Glutamatergic neuron (in vitro differentiated cells): ENCODE results near the gene ZRANB3. TPM values are rescaled to one million over a fixed set of nuclear protein-coding genes. Genes with fewer than 3 reads are reported as not detected.

Source experiments
- DNase-seq: peaks from one replicate; pipeline ENCODE4 v3.0.0; 2022
- H3K27ac Mint-ChIP-seq: one replicate; pipeline ENCODE4 v1.8.0; 2020; ENCODE audit warnings: mild to moderate bottlenecking, mixed read lengths, inconsistent platforms; ENCODE audit not compliant: unreplicated experiment
- H3K27me3 Mint-ChIP-seq: one replicate; pipeline ENCODE4 v1.8.0; 2020; ENCODE audit warnings: mild to moderate bottlenecking, moderate library complexity, mixed read lengths, inconsistent platforms; ENCODE audit not compliant: unreplicated experiment
- H3K36me3 Mint-ChIP-seq: one replicate; pipeline ENCODE4 v1.8.0; 2020; ENCODE audit warnings: mild to moderate bottlenecking, mixed read lengths, inconsistent platforms; ENCODE audit not compliant: unreplicated experiment
- H3K4me1 Mint-ChIP-seq: one replicate; pipeline ENCODE4 v1.8.0; 2020; ENCODE audit warnings: mild to moderate bottlenecking, low read depth, mixed read lengths, inconsistent platforms; ENCODE audit not compliant: unreplicated experiment
- H3K4me3 Mint-ChIP-seq: one replicate; pipeline ENCODE4 v1.8.0; 2020; ENCODE audit warnings: mild to moderate bottlenecking, mixed read lengths, inconsistent platforms; ENCODE audit not compliant: unreplicated experiment
- H3K9me3 Mint-ChIP-seq: one replicate; pipeline ENCODE4 v1.8.0; 2020; ENCODE audit warnings: mild to moderate bottlenecking, moderate library complexity, mixed read lengths, inconsistent platforms; ENCODE audit not compliant: unreplicated experiment
- total RNA-seq: library from RNA; stranded (reverse); fragmentation: NEBNext Ultra II Directional; extraction: Animal tissue kit (Norgen Biotek cat#: 25700); gene quantifications from one replicate; pipeline ENCODE4 v1.2.1, GENCODE V29; 2021; ENCODE audit not compliant: unreplicated experiment
- TF ChIP-seq, protein P1 (sequence below): fragments of 200-600 bp; sonication (generic); IDR thresholded peaks from one replicate; pipeline ENCODE4 v1.5.0; 2021; ENCODE audit not compliant: partially characterized antibody, unreplicated experiment

ZRANB3 gene
- total RNA-seq, 1 donor from 2014 or later, result 10.7 TPM

DNA sequence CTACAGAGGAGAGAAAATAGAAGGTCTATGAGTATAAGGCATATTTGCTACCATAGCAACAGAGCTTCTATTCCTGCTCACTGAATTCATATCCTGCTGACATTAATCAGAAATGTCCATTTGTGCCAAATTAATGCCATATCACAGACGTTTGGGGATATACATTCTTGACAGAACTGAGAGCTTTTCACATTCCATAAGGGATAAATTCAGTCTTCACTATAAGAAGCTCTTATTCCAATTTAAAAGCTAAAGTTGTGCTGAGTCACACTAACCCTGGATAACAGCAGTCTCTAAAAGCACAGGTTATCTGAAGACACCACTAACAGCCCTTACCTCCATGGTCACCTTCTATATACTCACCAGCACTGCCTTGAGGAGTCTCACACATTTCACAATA, 300.9 kb downstream of the ZRANB3 start:
- Mint-ChIP-seq H3K9me3 (peaks cover 1% of the 10 kb centered on the region), H3K36me3 (no peaks in the 10 kb centered on the region), H3K4me1 (no peaks in the 10 kb centered on the region), H3K27me3 (no peaks in the 10 kb centered on the region), H3K27ac (no peak overlapping the region), H3K4me3 (no peak overlapping the region)
- TF ChIP-seq, protein P1, sequence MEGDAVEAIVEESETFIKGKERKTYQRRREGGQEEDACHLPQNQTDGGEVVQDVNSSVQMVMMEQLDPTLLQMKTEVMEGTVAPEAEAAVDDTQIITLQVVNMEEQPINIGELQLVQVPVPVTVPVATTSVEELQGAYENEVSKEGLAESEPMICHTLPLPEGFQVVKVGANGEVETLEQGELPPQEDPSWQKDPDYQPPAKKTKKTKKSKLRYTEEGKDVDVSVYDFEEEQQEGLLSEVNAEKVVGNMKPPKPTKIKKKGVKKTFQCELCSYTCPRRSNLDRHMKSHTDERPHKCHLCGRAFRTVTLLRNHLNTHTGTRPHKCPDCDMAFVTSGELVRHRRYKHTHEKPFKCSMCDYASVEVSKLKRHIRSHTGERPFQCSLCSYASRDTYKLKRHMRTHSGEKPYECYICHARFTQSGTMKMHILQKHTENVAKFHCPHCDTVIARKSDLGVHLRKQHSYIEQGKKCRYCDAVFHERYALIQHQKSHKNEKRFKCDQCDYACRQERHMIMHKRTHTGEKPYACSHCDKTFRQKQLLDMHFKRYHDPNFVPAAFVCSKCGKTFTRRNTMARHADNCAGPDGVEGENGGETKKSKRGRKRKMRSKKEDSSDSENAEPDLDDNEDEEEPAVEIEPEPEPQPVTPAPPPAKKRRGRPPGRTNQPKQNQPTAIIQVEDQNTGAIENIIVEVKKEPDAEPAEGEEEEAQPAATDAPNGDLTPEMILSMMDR, result no peak
- no peak for DNase-seq

DNA sequence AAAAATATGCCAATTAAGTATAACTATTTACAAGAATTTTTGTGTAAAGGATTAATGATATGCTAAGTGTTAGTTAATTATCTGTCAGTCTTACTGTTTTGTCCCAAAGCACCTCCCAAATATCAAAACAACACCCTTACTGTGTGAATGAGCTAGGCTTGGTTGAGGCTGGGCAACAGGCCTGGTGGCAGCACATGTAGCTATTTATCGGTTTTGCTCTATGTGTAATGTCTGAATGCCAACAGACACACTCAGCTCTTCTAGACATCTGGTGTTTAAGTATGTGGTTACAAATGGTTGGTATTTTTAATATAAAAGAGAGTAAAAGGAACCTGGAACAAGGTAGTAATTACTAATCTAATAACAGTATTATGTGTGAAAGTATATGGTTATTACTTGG, 303.6 kb downstream of the ZRANB3 start:
- no peak for DNase-seq
- no peak overlapping the region for H3K4me3 Mint-ChIP-seq
- no peaks in the 10 kb centered on the region for H3K27me3 Mint-ChIP-seq
- H3K36me3 Mint-ChIP-seq, result no peaks in the 10 kb centered on the region
- TF ChIP-seq, protein P1, result no peak
- H3K4me1 Mint-ChIP-seq, result no peaks in the 10 kb centered on the region
- H3K27ac Mint-ChIP-seq, result no peak overlapping the region
- no peaks in the 10 kb centered on the region for H3K9me3 Mint-ChIP-seq

DNA sequence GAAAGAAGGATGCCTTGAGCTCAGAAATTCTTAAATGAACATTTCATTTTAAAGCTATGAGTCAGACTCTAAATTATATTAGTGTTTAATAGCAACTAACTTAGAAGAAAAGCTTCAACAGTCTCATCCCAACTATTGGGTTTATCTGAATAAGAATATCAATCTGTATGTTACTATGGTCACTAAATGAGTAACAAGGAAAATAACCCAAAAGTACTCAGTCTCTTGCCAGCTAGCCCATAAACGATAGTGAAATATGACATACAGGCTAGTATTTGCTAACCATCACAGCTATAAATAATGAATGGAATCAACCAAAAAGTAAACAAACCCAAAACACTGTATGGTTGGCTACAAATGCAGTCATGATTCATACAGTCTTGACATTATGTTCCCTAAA, 304.1 kb downstream of the ZRANB3 start:
- Mint-ChIP-seq H3K4me1 (no peaks in the 10 kb centered on the region), H3K27ac (no peak overlapping the region), H3K36me3 (no peaks in the 10 kb centered on the region), H3K27me3 (no peaks in the 10 kb centered on the region), H3K9me3 (no peaks in the 10 kb centered on the region), H3K4me3 (no peak overlapping the region)
- TF ChIP-seq, protein P1, result no peak
- DNase-seq, result no peak

DNA sequence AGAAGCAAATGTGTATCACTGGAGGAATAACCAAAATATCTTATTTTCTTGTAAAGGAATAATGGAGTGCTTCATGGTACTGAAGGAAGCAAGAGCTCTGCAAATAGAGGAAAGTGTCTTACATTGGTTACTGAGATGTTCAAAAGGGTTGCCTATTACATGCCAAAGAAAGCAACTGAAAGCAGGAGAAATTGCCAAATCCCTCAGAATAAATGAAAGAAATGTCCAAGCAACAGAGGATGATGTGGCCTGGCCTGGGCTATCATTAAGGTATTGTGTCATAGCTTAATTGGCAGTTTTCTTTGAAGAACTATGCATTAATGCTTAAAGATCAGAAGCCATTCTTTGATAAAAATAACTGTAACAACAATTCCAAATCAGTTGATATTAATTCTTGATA, 305.2 kb downstream of the ZRANB3 start:
- H3K27ac Mint-ChIP-seq, result no peak overlapping the region
- no peaks in the 10 kb centered on the region for H3K4me1 Mint-ChIP-seq
- TF ChIP-seq, protein P1, result no peak
- no peaks in the 10 kb centered on the region for H3K36me3 Mint-ChIP-seq
- H3K27me3 Mint-ChIP-seq, result no peaks in the 10 kb centered on the region
- no peak for DNase-seq
- no peak overlapping the region for H3K4me3 Mint-ChIP-seq
- no peaks in the 10 kb centered on the region for H3K9me3 Mint-ChIP-seq

DNA sequence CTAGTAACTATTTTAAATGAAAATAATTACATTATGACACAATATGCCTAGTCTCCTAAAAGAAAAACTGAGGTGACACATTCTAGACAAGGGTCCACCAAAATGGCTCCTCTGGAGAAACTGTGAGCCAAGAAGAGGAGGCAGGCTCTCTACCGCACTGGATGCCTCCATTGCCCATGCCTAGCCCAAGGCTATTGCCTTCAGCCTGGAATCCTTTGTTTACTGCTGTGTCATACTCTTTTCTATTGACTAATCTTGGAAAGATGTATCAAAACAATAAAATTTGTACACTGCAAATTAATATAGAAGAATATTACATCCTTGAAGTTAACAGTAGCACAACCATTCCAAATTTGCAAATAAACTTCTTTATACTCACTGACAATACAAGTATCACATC, 311.8 kb downstream of the ZRANB3 start:
- TF ChIP-seq, protein P1, result no peak
- H3K27ac Mint-ChIP-seq, result no peak overlapping the region
- H3K4me3 Mint-ChIP-seq, result no peak overlapping the region
- no peaks in the 10 kb centered on the region for H3K9me3 Mint-ChIP-seq
- no peaks in the 10 kb centered on the region for H3K36me3 Mint-ChIP-seq
- no peaks in the 10 kb centered on the region for H3K4me1 Mint-ChIP-seq
- no peaks in the 10 kb centered on the region for H3K27me3 Mint-ChIP-seq
- no peak for DNase-seq
